Duodenal mucosa (tissue), 2 donors: ENCODE measurements around the gene ITPKB.

Experiments
- H3K27ac ChIP-seq: one replicate; pipeline ENCODE4 v1.7.0; 2013; ENCODE audit warnings: low read depth, low read length
- H3K27me3 ChIP-seq, 2 donors: one replicate each; pipeline ENCODE4 v1.7.0; 2013; ENCODE audit warnings: low read length in 2 of 2, control low read depth in 1 of 2; ENCODE audit not compliant: insufficient read depth in 2 of 2, control insufficient read depth in 1 of 2
- H3K36me3 ChIP-seq, 2 donors: one replicate each; pipeline ENCODE4 v1.7.0; 2013; ENCODE audit warnings: low read length in 2 of 2, control low read depth in 1 of 2; ENCODE audit not compliant: insufficient read depth in 2 of 2, control insufficient read depth in 1 of 2
- H3K4me1 ChIP-seq, 2 donors: one replicate each; pipeline ENCODE4 v1.7.0; 2013; ENCODE audit warnings: low read length in 2 of 2, control low read depth in 1 of 2; ENCODE audit not compliant: insufficient read depth in 2 of 2, control insufficient read depth in 1 of 2
- H3K4me3 ChIP-seq, 2 donors: one replicate each; pipeline ENCODE4 v1.7.0; 2013; ENCODE audit warnings: low read length in 2 of 2, low read depth in 1 of 2
- H3K9ac ChIP-seq, 2 donors: one replicate each; pipeline ENCODE4 v1.7.0; 2013; ENCODE audit warnings: low read length in 2 of 2, low read depth in 1 of 2
- H3K9me3 ChIP-seq, 2 donors: one replicate each; pipeline ENCODE4 v1.7.0; 2013; ENCODE audit warnings: low read length in 2 of 2, control low read depth in 1 of 2; ENCODE audit not compliant: control insufficient read depth in 1 of 2

ITPKB gene

GRCh38 chr1:226732856-226733291, 6.2 kb downstream of the ITPKB start:
- Histone ChIP-seq H3K9ac (peak overlapping the region in 1 of 2 donors; percentile 15), H3K4me3 (peak overlapping the region in 1 of 2 donors; percentile 52), H3K27ac (no peak overlapping the region), H3K36me3 (peaks cover 8 to 31% of the 10 kb centered on the region in 2 donors), H3K9me3 (no peaks in the 10 kb centered on the region), H3K4me1 (peaks cover 38 to 39% of the 10 kb centered on the region in 2 donors), H3K27me3 (no peaks in the 10 kb centered on the region)

GRCh38 chr1:226731257-226731893, 7.7 kb downstream of the ITPKB start:
- peaks cover 8 to 31% of the 10 kb centered on the region in 2 donors for H3K36me3 ChIP-seq
- peaks cover 33 to 38% of the 10 kb centered on the region in 2 donors for H3K4me1 ChIP-seq
- no peaks in the 10 kb centered on the region for H3K27me3 ChIP-seq
- no peak overlapping the region for H3K4me3 ChIP-seq
- H3K9me3 ChIP-seq = no peaks in the 10 kb centered on the region
- H3K27ac ChIP-seq = no peak overlapping the region
- no peak overlapping the region for H3K9ac ChIP-seq

GRCh38 chr1:226730836-226731235, 8.2 kb downstream of the ITPKB start:
- Histone ChIP-seq H3K27ac (no peak overlapping the region), H3K27me3 (no peaks in the 10 kb centered on the region), H3K4me3 (no peak overlapping the region), H3K9me3 (no peaks in the 10 kb centered on the region), H3K4me1 (peaks cover 31 to 38% of the 10 kb centered on the region in 2 donors), H3K36me3 (peaks cover 8 to 31% of the 10 kb centered on the region in 2 donors), H3K9ac (no peak overlapping the region)

GRCh38 chr1:226730071-226730470, 9.0 kb downstream of the ITPKB start:
- Histone ChIP-seq H3K27ac (no peak overlapping the region), H3K4me1 (peaks cover 24 to 31% of the 10 kb centered on the region in 2 donors)

GRCh38 chr1:226728448-226728847, 10.6 kb downstream of the ITPKB start:
- H3K4me1 ChIP-seq = peaks cover 20 to 22% of the 10 kb centered on the region in 2 donors
- no peak overlapping the region for H3K27ac ChIP-seq
- H3K27me3 ChIP-seq = no peaks in the 10 kb centered on the region
- no peaks in the 10 kb centered on the region for H3K9me3 ChIP-seq
- H3K36me3 ChIP-seq = peaks cover 6 to 18% of the 10 kb centered on the region in 2 donors
- H3K4me3 ChIP-seq = no peak overlapping the region
- no peak overlapping the region for H3K9ac ChIP-seq

More at GRCh38 chr1:226730071-226730470, 9.0 kb downstream of the ITPKB start:
- Histone ChIP-seq H3K36me3 (peaks cover 6 to 23% of the 10 kb centered on the region in 2 donors), H3K9me3 (no peaks in the 10 kb centered on the region), H3K27me3 (no peaks in the 10 kb centered on the region), H3K9ac (no peak overlapping the region), H3K4me3 (no peak overlapping the region)

GRCh38 chr1:226725897-226726267, 13.2 kb downstream of the ITPKB start:
- Histone ChIP-seq H3K27ac (no peak overlapping the region), H3K9ac (no peak overlapping the region), H3K4me3 (no peak overlapping the region), H3K9me3 (no peaks in the 10 kb centered on the region), H3K4me1 (peaks cover 12 to 17% of the 10 kb centered on the region in 2 donors), H3K36me3 (peaks cover 6 to 16% of the 10 kb centered on the region in 2 donors), H3K27me3 (no peaks in the 10 kb centered on the region)

- no peak overlapping the region for H3K27ac ChIP-seq
- H3K27me3 ChIP-seq = no peaks in the 10 kb centered on the region
- no peaks in the 10 kb centered on the region for H3K9me3 ChIP-seq
- H3K4me1 ChIP-seq = peaks cover 21 to 23% of the 10 kb centered on the region in 2 donors
- peak overlapping the region in 1 of 2 donors; percentile 20 for H3K4me3 ChIP-seq
- H3K36me3 ChIP-seq = peaks cover 6 to 12% of the 10 kb centered on the region in 2 donors
- H3K9ac ChIP-seq = no peak overlapping the region
Measured at GRCh38 chr1:226723657-226724532, 15.2 kb downstream of the ITPKB start.

- peaks cover under 1 to 4% of the 10 kb centered on the region in 2 donors for H3K36me3 ChIP-seq
- no peaks in the 10 kb centered on the region for H3K27me3 ChIP-seq
- H3K27ac ChIP-seq = no peak overlapping the region
- peaks cover 21 to 23% of the 10 kb centered on the region in 2 donors for H3K4me1 ChIP-seq
- H3K9ac ChIP-seq = no peak overlapping the region
- H3K9me3 ChIP-seq = no peaks in the 10 kb centered on the region
- H3K4me3 ChIP-seq = no peak overlapping the region
Measured at GRCh38 chr1:226722901-226723656, 16.0 kb downstream of the ITPKB start.

- H3K4me3 ChIP-seq = no peak overlapping the region
- H3K36me3 ChIP-seq = peaks cover 0 to 3% of the 10 kb centered on the region in 2 donors
- no peaks in the 10 kb centered on the region for H3K9me3 ChIP-seq
- no peak overlapping the region for H3K27ac ChIP-seq
- H3K27me3 ChIP-seq = no peaks in the 10 kb centered on the region
- H3K9ac ChIP-seq = no peak overlapping the region
- peaks cover 21 to 23% of the 10 kb centered on the region in 2 donors for H3K4me1 ChIP-seq
Measured at GRCh38 chr1:226722240-226722900, 16.7 kb downstream of the ITPKB start.
